BJ (cell line): ENCODE results near the gene PPP1R13L. TPM values are rescaled to one million over a fixed set of nuclear protein-coding genes. Genes with fewer than 3 reads are reported as not detected.
A peak's percentile ranks its signal among the peaks of the same experiment; 100 is the strongest.
"Not testable (repeated sequence)": the region's sequence is repeated elsewhere in the genome, so short reads cannot be mapped to it uniquely, and the experiment has no call there.

Source experiments
- CTCF ChIA-PET: fragments of 350-600 bp; formaldehyde crosslinking; extraction: SDS; loops from one replicate; lab custom pipeline; 2021; ENCODE audit warnings: antibody characterized with exemption, inconsistent platforms; lab: Yijun Ruan, JAX
- POLR2A ChIA-PET: fragments of 300-600 bp; sonication (Branson Sonifier 250); formaldehyde crosslinking; extraction: SDS; loops from one replicate; lab custom pipeline; 2021; ENCODE audit warnings: antibody characterized with exemption; lab: Charles Lee
- DNase-seq: peaks from one replicate; pipeline ENCODE4 v3.0.0-alpha.2; 2011; ENCODE audit warnings: low read depth
- H3K27me3 ChIP-seq: 2 replicates; pipeline ENCODE4 v1.6.0; 2011; ENCODE audit warnings: low read length; ENCODE audit not compliant: control insufficient read depth, insufficient read depth
- H3K36me3 ChIP-seq: 2 replicates; pipeline ENCODE4 v1.5.1; 2011; ENCODE audit warnings: low read length; ENCODE audit not compliant: control insufficient read depth, insufficient read depth
- H3K4me3 ChIP-seq: 2 replicates; pipeline ENCODE4 v1.5.1; 2011; ENCODE audit warnings: low read depth, mild to moderate bottlenecking, control low read depth, low read length
- CTCF ChIP-seq: IDR thresholded peaks from 2 replicates; pipeline ENCODE4 v1.5.1; 2011; ENCODE audit warnings: low read depth, mild to moderate bottlenecking, control low read depth, inconsistent platforms, low read length, moderate library complexity; ENCODE audit not compliant: insufficient read depth
- polyA plus RNA-seq: library from polyadenylated mRNA; depleted of rRNA; stranded (reverse); fragments of >200 nt; gene quantifications from 2 replicates; pipeline ENCODE4 v1.2.3, GENCODE V29; 2011

PPP1R13L gene
- polyA plus RNA-seq, 1 experiment = 12.3 TPM

DNA sequence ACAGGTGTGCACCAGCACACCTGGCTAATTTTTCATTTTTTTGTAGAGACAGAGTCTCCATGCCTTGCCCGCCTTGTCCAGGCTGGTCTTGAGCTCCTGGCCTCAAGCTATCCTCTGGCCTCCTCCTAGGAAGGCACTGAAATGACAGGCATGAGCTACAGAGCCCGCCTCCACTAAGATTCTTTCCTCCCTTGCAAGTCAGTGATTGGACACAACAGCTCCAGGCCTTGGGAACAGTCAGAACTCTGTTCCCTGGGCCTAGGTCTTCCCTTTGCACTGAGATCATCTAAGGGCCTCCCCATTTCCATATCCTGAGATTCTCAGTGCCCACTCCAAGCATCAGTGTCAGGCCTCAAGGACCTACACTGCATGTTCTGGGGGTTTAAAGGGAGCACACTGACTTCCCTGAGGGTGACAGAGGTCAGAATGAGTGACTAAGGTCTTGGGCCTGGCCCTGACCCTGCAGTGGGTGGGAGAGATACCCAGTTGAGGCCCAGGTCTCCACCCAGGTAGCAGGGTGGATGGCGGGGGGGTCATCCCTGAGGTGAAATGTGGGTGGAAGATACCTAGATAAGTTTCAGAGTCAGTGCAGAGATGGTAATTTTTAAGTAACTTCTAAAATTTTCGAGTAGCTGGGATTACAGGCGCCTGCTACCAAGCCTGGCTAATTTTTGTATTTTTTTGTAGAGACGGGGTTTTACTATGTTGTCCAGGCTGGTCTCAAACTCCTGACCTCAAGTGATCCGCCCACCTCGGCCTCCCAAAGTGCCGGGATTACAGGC, 36.2 kb upstream of the PPP1R13L start:
- ChIA-PET POLR2A (no interaction called here), CTCF (interaction anchor here (0.7 to 20.3 kb wide), 10 partner anchors 8 to 201 kb away, joined by 3 to 764 read pairs (median 18); no protein-coding TSS in a partner anchor)
- Histone ChIP-seq H3K27me3 (no peaks in the 10 kb centered on the region), H3K4me3 (no peak overlapping the region), H3K36me3 (0 out of 2 replicates have a peak, but pooled peaks cover 1% of the 10 kb centered on the region)
- no peak for DNase-seq
- no peak for TF ChIP-seq CTCF

DNA sequence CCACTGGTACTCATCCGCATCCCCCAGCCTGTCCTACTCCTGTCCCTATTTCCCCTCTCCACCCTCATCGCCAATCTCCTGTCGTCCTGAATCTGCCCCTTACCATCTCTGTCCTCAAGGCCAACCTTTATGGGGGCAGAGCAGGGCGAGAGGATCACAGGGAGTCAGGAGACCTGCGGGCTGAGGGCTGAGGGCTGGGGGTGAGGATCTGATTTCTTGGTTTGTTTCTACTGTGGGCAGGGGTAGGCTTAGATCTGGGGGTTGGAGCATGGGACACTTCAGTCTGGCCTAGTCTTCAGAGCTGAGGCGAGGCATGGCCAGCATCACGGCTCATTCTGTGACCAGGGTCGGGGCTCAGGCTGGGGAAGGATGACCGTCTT, 35.4 kb upstream of the PPP1R13L start:
- Histone ChIP-seq H3K36me3 (no peaks in the 10 kb centered on the region), H3K4me3 (peak overlapping the region; percentile 53), H3K27me3 (no peaks in the 10 kb centered on the region)
- TF ChIP-seq CTCF = no peak
- CTCF ChIA-PET = interaction anchor here (0.7 to 20.3 kb wide), 26 partner anchors 9 to 440 kb away, joined by 3 to 764 read pairs (median 6); partner anchors contain the start of genes FOSB, PPM1N and RTN2
- POLR2A ChIA-PET = no interaction called here
- no peak for DNase-seq

DNA sequence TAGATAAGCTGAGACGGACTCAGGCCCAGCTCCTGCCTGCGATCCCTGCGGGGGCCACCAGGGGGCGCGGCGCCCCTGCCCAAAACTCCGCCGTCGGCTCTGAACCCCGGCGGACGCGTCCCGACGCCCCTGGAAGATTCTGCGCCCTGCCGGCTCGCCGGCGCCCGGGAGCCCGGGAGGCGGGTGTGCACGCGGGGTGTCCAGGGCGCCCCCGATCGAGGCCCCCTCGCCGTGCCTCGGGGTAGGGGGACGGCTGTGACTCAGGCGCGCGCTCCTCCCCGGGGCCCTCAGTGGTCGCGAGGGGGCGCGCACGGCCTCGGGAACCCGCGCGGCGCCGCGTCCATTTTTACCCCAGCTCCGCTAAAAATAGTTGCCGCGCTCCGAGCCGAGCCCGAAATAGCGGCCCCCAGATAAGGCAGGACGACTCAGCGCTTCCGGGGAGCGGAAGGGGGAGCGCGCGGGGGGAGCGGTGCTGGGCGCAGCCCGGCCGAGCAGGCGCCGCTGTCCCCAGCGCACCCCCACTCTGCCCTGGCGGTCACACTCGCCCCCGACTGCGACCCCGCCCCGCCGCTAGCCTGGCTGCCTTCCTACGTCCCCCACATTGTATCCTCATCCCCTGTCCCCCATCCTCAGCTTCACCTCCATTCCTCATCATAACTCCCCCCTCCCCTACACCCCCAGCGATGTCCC, 34.8 kb upstream of the PPP1R13L start:
- Histone ChIP-seq H3K27me3 (no peaks in the 10 kb centered on the region), H3K36me3 (no peaks in the 10 kb centered on the region), H3K4me3 (peak overlapping the region; percentile 53)
- no peak for DNase-seq
- peak; percentile 90 for TF ChIP-seq CTCF
- POLR2A ChIA-PET = interaction anchor here (0.8 kb wide), 1 partner anchor 46 kb away, joined by 3 read pairs; no protein-coding TSS in a partner anchor
- CTCF ChIA-PET = interaction anchor here (0.6 to 20.3 kb wide), 33 partner anchors 9 to 439 kb away, joined by 3 to 764 read pairs (median 6); partner anchors contain the start of genes FOSB, PPM1N and RTN2

DNA sequence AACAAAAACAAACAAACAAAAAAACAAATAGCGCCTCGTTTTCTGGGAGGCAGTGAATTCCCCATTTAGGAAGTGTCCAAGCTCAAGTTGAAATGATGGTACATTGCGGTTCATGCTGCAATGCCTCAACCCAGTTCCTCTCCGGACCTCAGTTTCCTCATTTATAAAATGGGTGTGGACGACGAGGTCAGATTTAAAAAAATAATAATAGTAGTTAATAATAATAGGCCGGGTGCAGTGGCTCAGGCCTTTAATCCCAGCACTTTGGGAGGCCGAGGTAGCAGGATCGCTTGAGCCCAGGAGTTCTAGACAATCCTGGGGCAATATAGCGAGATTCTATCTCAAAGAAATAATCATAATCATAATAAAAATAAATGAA, 34.3 kb upstream of the PPP1R13L start:
- CTCF ChIA-PET = interaction anchor here (0.6 to 20.3 kb wide), 32 partner anchors 9 to 439 kb away, joined by 3 to 764 read pairs (median 6); partner anchors contain the start of genes FOSB, PPM1N and RTN2
- TF ChIP-seq CTCF = no peak
- no peak for DNase-seq
- no peaks in the 10 kb centered on the region for H3K36me3 ChIP-seq
- H3K27me3 ChIP-seq = no peaks in the 10 kb centered on the region
- POLR2A ChIA-PET = interaction anchor here (0.8 kb wide), 2 partner anchors 8 to 46 kb away, joined by 3 read pairs; no protein-coding TSS in a partner anchor
- peak overlapping the region; percentile 53 for H3K4me3 ChIP-seq

- POLR2A ChIA-PET = no interaction called here
- H3K27me3 ChIP-seq = no peaks in the 10 kb centered on the region
- no peak overlapping the region for H3K4me3 ChIP-seq
- DNase-seq = no peak
- H3K36me3 ChIP-seq = no peaks in the 10 kb centered on the region
- TF ChIP-seq CTCF = no peak
- CTCF ChIA-PET = interaction anchor here (20.3 kb wide), 1 partner anchor 45 kb away, joined by 764 read pairs; no protein-coding TSS in a partner anchor
Observed at GRCh38 chr19:45437328-45437727, 32.5 kb upstream of the PPP1R13L start.

- CTCF ChIA-PET = interaction anchor here (20.3 kb wide), 1 partner anchor 50 kb away, joined by 764 read pairs; no protein-coding TSS in a partner anchor
- H3K36me3 ChIP-seq, H3K4me3 ChIP-seq, H3K27me3 ChIP-seq, DNase-seq, POLR2A ChIA-PET: not testable (repeated sequence)
Observed at GRCh38 chr19:45432543-45432942, 27.7 kb upstream of the PPP1R13L start.

DNA sequence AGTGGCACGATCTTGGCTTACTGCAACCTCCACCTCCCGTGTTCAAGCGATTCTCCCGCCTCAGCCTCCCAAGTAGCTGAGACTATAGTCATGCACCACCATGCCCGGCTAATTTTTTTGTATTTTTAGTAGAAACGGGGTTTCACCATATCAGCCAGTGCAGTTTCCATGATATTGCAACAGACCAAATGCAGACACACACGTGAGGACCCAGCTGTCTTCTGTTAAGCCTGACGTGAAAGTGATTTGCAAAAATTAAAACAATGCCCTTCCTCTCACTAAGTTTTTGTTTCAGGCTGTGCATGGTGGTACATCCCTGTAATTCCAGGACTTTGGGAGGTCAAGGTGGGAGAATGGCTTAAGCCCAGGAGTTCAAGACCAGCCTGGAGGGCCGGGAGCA, 26.1 kb upstream of the PPP1R13L start:
- ChIA-PET CTCF (interaction anchor here (0.6 to 20.3 kb wide), 3 partner anchors 9 to 253 kb away, joined by 3 to 764 read pairs (median 41); no protein-coding TSS in a partner anchor), POLR2A (interaction anchor here (0.6 kb wide), 1 partner anchor 8 kb away, joined by 3 read pairs; no protein-coding TSS in a partner anchor)
- H3K36me3 ChIP-seq, H3K27me3 ChIP-seq, DNase-seq, H3K4me3 ChIP-seq: not testable (repeated sequence)
